GM18873 (cell line): ENCODE measurements around the gene APC2.
"Not testable (repeated sequence)": the region's sequence is repeated elsewhere in the genome, so short reads cannot be mapped to it uniquely, and the experiment has no call there.

ENCODE experiments used
- ATAC-seq: cut with Tn5 transposase; IDR thresholded peaks from one replicate; pipeline ENCODE4 v1.9.1; 2021; ENCODE audit warnings: mild to moderate bottlenecking, moderate library complexity, moderate number of reproducible peaks; ENCODE audit not compliant: unreplicated experiment, low FRiP score

Gene APC2

GRCh38 chr19:1492474-1493006, 42.6 kb downstream of the APC2 start:
- no peak for ATAC-seq

DNA sequence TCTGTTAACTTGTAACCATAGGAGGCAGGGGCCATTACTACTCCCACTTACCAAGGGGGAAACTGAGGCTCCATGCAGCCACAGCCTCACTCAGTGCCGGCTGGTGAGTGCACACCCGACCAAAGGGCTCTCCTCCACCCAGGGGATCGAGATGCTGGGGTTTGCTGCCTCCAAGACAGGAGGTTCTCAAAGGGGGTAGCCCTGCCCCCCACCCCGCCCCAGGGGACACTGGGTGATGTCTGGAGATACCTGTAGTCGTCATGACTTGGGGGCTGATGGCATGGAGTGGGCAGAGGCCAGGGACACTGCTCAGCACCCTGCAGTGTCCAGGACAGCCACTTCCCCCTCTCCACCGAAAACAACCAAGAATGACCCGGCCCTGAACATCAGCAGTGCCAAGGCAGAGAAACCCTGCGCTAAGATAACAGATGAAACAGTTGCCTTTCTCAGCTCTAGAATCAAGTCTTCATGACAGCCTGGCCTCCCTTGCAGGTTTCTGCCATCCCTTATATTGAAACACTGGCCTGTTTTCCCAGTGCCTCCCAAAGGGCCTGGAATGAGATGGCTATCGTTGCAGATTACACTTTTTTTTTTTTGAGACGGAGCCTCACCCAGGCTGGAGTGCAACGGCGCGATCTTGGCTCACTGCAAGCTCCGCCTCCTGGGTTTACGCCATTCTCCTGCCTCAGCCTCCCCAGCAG, 44.3 kb downstream of the APC2 start:
- no peak for ATAC-seq

GRCh38 chr19:1495051-1495798, 45.3 kb downstream of the APC2 start:
- ATAC-seq: no peak

GRCh38 chr19:1495799-1496713, 46.1 kb downstream of the APC2 start:
- no peak for ATAC-seq

GRCh38 chr19:1496714-1497577, 47.0 kb downstream of the APC2 start:
- no peak for ATAC-seq

DNA sequence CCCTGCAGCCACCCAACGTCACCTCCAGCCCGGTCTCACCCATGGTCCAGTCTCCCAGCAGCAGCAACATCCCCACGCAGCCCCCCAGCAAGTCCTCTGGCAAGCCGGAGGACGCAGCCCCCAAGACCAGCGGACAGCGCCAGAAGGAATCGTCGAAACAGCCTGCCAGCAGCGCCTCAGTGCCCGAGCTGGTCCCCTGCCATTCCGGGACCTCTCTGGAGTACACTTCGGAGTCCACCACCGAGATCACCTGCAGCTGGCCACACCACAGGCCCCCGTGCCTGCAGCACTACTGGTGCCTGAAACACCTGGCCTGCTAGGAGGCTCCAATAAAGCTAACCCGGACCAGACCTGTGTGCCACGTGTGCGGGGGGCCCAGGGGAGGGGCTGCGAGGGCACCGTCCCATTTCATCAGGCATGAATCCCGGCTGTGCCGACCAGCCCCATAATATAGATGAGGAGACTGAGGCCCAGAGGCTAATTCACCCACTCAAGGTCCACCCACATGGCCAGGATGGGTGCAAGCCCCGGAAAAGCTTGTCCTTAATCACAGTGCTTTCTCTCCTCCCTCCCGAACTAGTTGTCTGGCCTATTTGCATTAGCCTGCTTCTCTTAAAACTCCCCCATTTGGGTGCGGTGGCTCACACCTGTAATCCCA, 47.8 kb downstream of the APC2 start:
- ATAC-seq: no peak

GRCh38 chr19:1499231-1499630, 49.3 kb downstream of the APC2 start:
- not testable (repeated sequence) for ATAC-seq

GRCh38 chr19:1501200-1501595, 51.3 kb downstream of the APC2 start:
- ATAC-seq: no peak

GRCh38 chr19:1502433-1503088, 52.6 kb downstream of the APC2 start:
- ATAC-seq: no peak

- no peak for ATAC-seq
These were observed 53.4 kb downstream of the APC2 start for GRCh38 chr19:1503089-1503924.

- ATAC-seq: no peak
These were observed 54.2 kb downstream of the APC2 start for GRCh38 chr19:1503925-1504773.

GRCh38 chr19:1505012-1505411, 55.1 kb downstream of the APC2 start:
- no peak for ATAC-seq

DNA sequence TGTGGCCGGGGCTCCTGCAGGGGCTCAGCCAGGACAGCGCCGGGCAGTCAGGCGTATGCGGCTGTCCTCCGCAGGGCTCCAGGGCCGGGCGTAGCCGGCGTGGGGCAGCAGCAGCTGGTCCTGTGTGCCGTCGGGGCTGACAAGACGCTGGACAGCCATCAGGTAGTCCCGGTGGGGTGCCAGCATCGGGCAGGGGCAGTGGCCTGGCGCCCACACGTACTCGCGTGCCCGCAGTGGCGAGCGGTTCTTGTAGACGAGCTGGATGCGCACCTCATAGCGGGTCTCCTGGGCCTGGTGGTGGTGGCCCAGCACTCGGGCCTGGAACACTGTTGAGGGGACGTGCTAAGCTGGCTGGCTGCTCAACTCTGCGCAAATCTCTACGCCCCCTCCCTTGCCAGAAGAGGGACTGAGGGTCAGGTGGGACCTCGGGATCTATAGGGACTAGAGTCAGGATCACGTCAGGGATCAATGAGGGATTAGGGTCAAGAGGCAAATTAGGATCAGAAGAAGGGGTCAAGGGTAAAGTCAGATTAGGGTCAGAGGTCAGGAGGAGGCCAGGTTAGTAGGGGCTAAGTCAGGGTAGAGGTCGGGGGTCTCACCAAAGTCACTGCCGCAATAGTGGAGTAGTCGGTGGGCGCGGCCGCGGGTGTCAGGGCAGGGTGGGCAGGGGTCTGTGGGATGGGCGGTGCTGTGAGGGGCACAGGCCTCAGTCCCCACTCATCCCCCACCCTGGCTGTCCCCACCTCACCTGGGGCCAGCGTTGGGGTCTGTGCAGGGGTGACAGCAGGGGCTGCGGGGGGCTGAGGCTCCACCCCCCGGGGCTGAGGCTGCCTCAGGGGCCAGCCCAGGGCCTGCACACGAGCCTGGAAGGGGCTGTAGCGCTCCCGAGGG, 56.3 kb downstream of the APC2 start:
- no peak for ATAC-seq

DNA sequence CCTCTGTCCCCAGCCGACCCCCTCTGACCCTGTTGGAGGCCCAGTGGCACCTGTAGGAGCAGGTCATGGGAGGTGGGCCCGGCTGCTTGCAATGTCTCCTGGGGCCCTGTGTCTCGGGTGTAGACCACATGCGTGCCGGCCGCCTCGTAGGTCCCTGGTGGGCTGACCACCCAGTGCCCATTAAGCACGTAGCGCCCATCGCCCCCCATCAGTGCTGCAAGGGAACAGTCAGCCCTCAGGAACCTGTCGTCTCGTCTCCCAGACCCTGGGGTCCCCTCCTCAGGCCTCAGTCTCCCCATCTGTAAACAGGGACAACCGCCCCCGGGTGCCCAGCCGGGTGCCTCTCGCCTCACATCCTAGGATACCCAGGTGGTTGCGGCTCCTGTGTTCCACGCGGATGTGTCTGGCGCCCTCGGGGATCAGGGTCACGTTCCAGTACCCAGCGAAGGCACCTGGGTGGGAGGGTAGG, 57.3 kb downstream of the APC2 start:
- no peak for ATAC-seq

DNA sequence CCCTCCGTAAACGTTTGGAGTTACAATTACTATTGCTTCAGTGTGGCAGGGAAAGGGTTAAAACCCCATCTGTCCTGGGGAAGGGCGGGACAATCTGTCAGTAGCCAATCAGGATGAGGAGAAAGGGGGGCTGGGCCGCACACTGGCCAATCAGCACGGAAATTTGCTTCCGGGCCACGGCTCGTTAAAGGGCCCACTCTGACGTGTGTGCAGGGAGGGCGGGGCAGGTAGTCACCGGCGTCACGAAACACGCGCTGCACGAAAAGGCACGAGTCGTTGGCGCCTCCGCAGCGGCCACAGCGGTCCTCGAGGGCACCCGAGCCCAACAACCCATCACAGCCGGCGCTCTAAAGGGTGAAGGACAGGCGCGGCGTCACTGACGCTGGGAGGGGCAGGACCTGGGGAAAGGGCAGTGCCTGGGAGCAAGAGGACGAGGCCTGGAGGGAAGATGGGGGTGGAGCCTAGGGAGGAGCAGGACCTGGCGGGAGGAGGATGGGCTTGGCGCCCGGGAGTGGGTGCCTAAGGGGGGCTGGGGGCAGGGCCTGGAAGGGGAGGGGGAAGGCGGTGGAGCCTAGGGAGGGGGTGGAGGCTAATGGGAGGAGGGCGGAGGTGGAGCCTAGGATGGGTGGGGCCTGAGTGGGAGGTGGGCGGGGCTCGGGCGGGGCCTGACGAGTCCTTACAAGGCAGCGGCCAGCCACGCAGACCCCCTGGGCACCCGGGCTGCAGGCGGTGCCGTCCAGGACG, 58.0 kb downstream of the APC2 start:
- no peak for ATAC-seq
